GM19193 (cell line): ENCODE results near the gene SELENOI.

Experiments used
- POLR2A ChIP-seq: IDR thresholded peaks from 4 replicates; pipeline ENCODE4 v1.6.1; 2011; ENCODE audit not compliant: insufficient read depth, insufficient read length; ENCODE audit errors: extremely low read depth

Gene SELENOI

GRCh38 chr2:26347286-26347865, 1.4 kb downstream of the SELENOI start:
- no peak for TF ChIP-seq POLR2A

GRCh38 chr2:26349690-26350089, 3.7 kb downstream of the SELENOI start:
- TF ChIP-seq POLR2A = no peak

- no peak for TF ChIP-seq POLR2A
These were observed 5.6 kb downstream of the SELENOI start for GRCh38 chr2:26351375-26352090.

GRCh38 chr2:26352892-26353291, 6.9 kb downstream of the SELENOI start:
- no peak for TF ChIP-seq POLR2A

- no peak for TF ChIP-seq POLR2A
These were observed 9.4 kb downstream of the SELENOI start for GRCh38 chr2:26355038-26355995.

- TF ChIP-seq POLR2A = no peak
These were observed 10.2 kb downstream of the SELENOI start for GRCh38 chr2:26356111-26356510.

GRCh38 chr2:26356771-26357170, 10.8 kb downstream of the SELENOI start:
- no peak for TF ChIP-seq POLR2A

- TF ChIP-seq POLR2A = no peak
These were observed 14.0 kb downstream of the SELENOI start for GRCh38 chr2:26359886-26360473.

GRCh38 chr2:26363323-26363722, 17.4 kb downstream of the SELENOI start:
- no peak for TF ChIP-seq POLR2A

- no peak for TF ChIP-seq POLR2A
These were observed 18.0 kb downstream of the SELENOI start for GRCh38 chr2:26363958-26364357.

- TF ChIP-seq POLR2A = no peak
These were observed 18.7 kb downstream of the SELENOI start for GRCh38 chr2:26364669-26365068.

GRCh38 chr2:26366957-26367356, 21.0 kb downstream of the SELENOI start:
- no peak for TF ChIP-seq POLR2A

- TF ChIP-seq POLR2A = no peak
These were observed 30.9 kb downstream of the SELENOI start for GRCh38 chr2:26376799-26377198.

GRCh38 chr2:26380281-26380680, 34.3 kb downstream of the SELENOI start:
- no peak for TF ChIP-seq POLR2A

- no peak for TF ChIP-seq POLR2A
These were observed 36.6 kb downstream of the SELENOI start for GRCh38 chr2:26382564-26382963.
